ENCODE results near the gene CORO6. TPM values are rescaled to one million over a fixed set of nuclear protein-coding genes. Genes with fewer than 3 reads are reported as not detected.

CORO6 gene
- total RNA-seq, 1 experiment from 2014 or later: 9.7 TPM

DNA sequence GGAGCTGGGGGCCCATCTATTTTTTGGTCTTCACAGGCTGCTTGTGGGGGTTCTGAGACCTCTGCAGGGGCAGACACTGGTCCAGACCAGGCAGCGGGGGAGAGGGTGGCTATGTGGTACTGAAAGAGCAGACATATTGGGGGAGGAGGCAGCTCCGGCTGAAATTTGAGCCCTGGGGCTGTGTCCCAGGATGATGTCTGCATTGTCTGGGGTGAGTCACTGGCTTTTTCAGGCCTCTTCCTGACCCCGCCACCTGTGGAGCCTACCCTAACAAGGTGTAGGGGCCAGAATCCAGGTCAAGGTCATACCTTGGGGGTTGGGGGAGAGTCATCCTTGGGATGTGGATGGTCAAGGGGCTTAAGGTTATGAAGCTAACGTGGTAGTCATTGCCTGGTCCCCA lies 2.4 kb downstream of the CORO6 start:
- ATAC-seq: no peak
- peaks cover 38% of the 10 kb centered on the region for H3K4me1 ChIP-seq (ENCODE audit: control insufficient read depth, insufficient read depth, low read length)
- TF ChIP-seq SIN3A (IDR thresholded peaks at IDR 0.05; ENCODE audit: borderline replicate concordance, insufficient read depth, low read depth, low read length) (no peak), TCF7L2 (IDR thresholded peaks at IDR 0.05; ENCODE audit: low read depth, low read length) (no peak), POLR2AphosphoS5 (IDR thresholded peaks at IDR 0.05; ENCODE audit: low read depth, low read length) (no peak)
- TF ChIP-seq, protein P1, sequence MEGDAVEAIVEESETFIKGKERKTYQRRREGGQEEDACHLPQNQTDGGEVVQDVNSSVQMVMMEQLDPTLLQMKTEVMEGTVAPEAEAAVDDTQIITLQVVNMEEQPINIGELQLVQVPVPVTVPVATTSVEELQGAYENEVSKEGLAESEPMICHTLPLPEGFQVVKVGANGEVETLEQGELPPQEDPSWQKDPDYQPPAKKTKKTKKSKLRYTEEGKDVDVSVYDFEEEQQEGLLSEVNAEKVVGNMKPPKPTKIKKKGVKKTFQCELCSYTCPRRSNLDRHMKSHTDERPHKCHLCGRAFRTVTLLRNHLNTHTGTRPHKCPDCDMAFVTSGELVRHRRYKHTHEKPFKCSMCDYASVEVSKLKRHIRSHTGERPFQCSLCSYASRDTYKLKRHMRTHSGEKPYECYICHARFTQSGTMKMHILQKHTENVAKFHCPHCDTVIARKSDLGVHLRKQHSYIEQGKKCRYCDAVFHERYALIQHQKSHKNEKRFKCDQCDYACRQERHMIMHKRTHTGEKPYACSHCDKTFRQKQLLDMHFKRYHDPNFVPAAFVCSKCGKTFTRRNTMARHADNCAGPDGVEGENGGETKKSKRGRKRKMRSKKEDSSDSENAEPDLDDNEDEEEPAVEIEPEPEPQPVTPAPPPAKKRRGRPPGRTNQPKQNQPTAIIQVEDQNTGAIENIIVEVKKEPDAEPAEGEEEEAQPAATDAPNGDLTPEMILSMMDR (IDR thresholded peaks at IDR 0.05): no peak
- TF ChIP-seq, protein P2, sequence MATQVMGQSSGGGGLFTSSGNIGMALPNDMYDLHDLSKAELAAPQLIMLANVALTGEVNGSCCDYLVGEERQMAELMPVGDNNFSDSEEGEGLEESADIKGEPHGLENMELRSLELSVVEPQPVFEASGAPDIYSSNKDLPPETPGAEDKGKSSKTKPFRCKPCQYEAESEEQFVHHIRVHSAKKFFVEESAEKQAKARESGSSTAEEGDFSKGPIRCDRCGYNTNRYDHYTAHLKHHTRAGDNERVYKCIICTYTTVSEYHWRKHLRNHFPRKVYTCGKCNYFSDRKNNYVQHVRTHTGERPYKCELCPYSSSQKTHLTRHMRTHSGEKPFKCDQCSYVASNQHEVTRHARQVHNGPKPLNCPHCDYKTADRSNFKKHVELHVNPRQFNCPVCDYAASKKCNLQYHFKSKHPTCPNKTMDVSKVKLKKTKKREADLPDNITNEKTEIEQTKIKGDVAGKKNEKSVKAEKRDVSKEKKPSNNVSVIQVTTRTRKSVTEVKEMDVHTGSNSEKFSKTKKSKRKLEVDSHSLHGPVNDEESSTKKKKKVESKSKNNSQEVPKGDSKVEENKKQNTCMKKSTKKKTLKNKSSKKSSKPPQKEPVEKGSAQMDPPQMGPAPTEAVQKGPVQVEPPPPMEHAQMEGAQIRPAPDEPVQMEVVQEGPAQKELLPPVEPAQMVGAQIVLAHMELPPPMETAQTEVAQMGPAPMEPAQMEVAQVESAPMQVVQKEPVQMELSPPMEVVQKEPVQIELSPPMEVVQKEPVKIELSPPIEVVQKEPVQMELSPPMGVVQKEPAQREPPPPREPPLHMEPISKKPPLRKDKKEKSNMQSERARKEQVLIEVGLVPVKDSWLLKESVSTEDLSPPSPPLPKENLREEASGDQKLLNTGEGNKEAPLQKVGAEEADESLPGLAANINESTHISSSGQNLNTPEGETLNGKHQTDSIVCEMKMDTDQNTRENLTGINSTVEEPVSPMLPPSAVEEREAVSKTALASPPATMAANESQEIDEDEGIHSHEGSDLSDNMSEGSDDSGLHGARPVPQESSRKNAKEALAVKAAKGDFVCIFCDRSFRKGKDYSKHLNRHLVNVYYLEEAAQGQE (IDR thresholded peaks at IDR 0.05; ENCODE audit: insufficient read depth in 1 of 2, low read depth in 2 of 2, low read length in 1 of 2): no peak
- ChIA-PET POLR2A (no interaction called here), CTCF (no interaction called here)
- DNase-seq (ENCODE audit: low read depth, low spot score): no peak
- H3K36me3 ChIP-seq (ENCODE audit: control insufficient read depth, insufficient read depth, low read length): no peaks in the 10 kb centered on the region
- H3K4me3 ChIP-seq (ENCODE audit: low read depth in 2 of 2, low read length in 2 of 2): no peak overlapping the region
- H3K27me3 ChIP-seq (ENCODE audit: control insufficient read depth, insufficient read depth, low read length): no peaks in the 10 kb centered on the region
- in situ Hi-C loops (cut with HindIII; ENCODE audit: low pct_unique_long_range_greater_than_20kb, low sequenced_read_pairs) (no loop called here), intact Hi-C loops (cut with micrococcal nuclease; ENCODE audit: unreplicated experiment) (no loop called here)
- no peaks in the 10 kb centered on the region for H3K9me3 ChIP-seq (ENCODE audit: control insufficient read depth, insufficient read depth, low read depth, low read length)
- H3K27ac ChIP-seq (ENCODE audit: low read length): no peak overlapping the region
- no TSS peak for BruUV-seq (replicated peaks)

DNA sequence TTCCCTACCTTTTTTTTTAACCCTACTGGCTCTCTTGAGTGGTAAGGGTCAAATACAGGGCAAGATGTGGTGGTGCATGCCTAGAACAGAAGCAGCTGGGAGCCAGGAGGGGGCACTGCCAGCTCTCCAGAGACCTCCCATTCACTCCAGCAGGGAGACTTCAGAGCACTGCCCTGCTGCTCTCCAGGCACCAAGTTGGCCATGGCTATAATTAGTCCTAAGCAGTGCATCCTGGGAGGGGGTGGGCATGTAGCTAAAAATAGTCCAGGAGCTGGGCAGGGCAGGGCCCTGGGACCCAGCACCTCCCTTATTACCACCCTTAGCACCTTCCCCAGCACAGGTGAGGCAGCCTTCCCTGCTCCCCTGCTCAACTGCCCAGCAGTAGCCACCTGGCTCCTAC lies 3.5 kb downstream of the CORO6 start:
- peaks cover 48% of the 10 kb centered on the region for H3K4me1 ChIP-seq (ENCODE audit: control insufficient read depth, insufficient read depth, low read length)
- no peak for ATAC-seq
- H3K27me3 ChIP-seq (ENCODE audit: control insufficient read depth, insufficient read depth, low read length): no peaks in the 10 kb centered on the region
- no peaks in the 10 kb centered on the region for H3K36me3 ChIP-seq (ENCODE audit: control insufficient read depth, insufficient read depth, low read length)
- in situ Hi-C loops (cut with HindIII; ENCODE audit: low pct_unique_long_range_greater_than_20kb, low sequenced_read_pairs): no loop called here
- no peak overlapping the region for H3K4me3 ChIP-seq (ENCODE audit: low read depth in 2 of 2, low read length in 2 of 2)
- POLR2A ChIA-PET: no interaction called here
- H3K9me3 ChIP-seq (ENCODE audit: control insufficient read depth, insufficient read depth, low read depth, low read length): no peaks in the 10 kb centered on the region
- intact Hi-C loops (cut with micrococcal nuclease; ENCODE audit: unreplicated experiment): no loop called here
- H3K27ac ChIP-seq (ENCODE audit: low read length): no peak overlapping the region
- CTCF ChIA-PET: interaction anchor here (0.7 to 1.4 kb wide), 3 partner anchors 43 to 160 kb away, joined by 3 to 4 read pairs (median 4); no protein-coding TSS in a partner anchor
- no peak for DNase-seq (ENCODE audit: low read depth, low spot score)
- no TSS peak for BruUV-seq (replicated peaks)
- TF ChIP-seq, protein P1 (IDR thresholded peaks at IDR 0.05): peak; percentile 70
- TF ChIP-seq TCF7L2 (IDR thresholded peaks at IDR 0.05; ENCODE audit: low read depth, low read length) (no peak), SIN3A (IDR thresholded peaks at IDR 0.05; ENCODE audit: borderline replicate concordance, insufficient read depth, low read depth, low read length) (no peak), POLR2AphosphoS5 (IDR thresholded peaks at IDR 0.05; ENCODE audit: low read depth, low read length) (no peak)
- TF ChIP-seq, protein P2 (IDR thresholded peaks at IDR 0.05; ENCODE audit: insufficient read depth in 1 of 2, low read depth in 2 of 2, low read length in 1 of 2): no peak

Measured in Panc1 (cell line).